ENCODE measurements around the gene ABCD3.

ABCD3 gene

GRCh38 chr1:94538243-94538827 lies 120.1 kb downstream of the ABCD3 start:
- no peaks in the 10 kb centered on the region for H3K27me3 ChIP-seq (ENCODE audit: insufficient read depth, low read depth, severe bottlenecking)
- H3K27ac ChIP-seq = no peak overlapping the region
- no peaks in the 10 kb centered on the region; the same call in none of the 2 replicates for H3K36me3 ChIP-seq

GRCh38 chr1:94539496-94539895 lies 121.3 kb downstream of the ABCD3 start:
- no peak overlapping the region for H3K27ac ChIP-seq
- no peaks in the 10 kb centered on the region for H3K9me3 ChIP-seq (ENCODE audit: severe bottlenecking)
- H3K4me3 ChIP-seq (ENCODE audit: low read depth, low read length) = no peak overlapping the region
- no peaks in the 10 kb centered on the region for H3K27me3 ChIP-seq (ENCODE audit: insufficient read depth, low read depth, severe bottlenecking)
- no peaks in the 10 kb centered on the region; the same call in none of the 2 replicates for H3K36me3 ChIP-seq
- no peak for DNase-seq
- TF ChIP-seq CTCF (IDR thresholded peaks at IDR 0.05; ENCODE audit: low read depth, low read length) = no peak

More at GRCh38 chr1:94538243-94538827, 120.1 kb downstream of the ABCD3 start:
- no peaks in the 10 kb centered on the region for H3K9me3 ChIP-seq (ENCODE audit: severe bottlenecking)
- no peak for DNase-seq
- TF ChIP-seq CTCF (IDR thresholded peaks at IDR 0.05; ENCODE audit: low read depth, low read length) = no peak
- no peak overlapping the region for H3K4me3 ChIP-seq (ENCODE audit: low read depth, low read length)

- Histone ChIP-seq H3K9me3 (ENCODE audit: severe bottlenecking) (no peaks in the 10 kb centered on the region), H3K27me3 (ENCODE audit: insufficient read depth, low read depth, severe bottlenecking) (no peaks in the 10 kb centered on the region), H3K4me3 (ENCODE audit: low read depth, low read length) (peak overlapping the region; percentile 89), H3K27ac (peak overlapping the region; percentile 75), H3K36me3 (no peaks in the 10 kb centered on the region; the same call in 1 of the 2 replicates)
- no peak for DNase-seq
- TF ChIP-seq CTCF (IDR thresholded peaks at IDR 0.05; ENCODE audit: low read depth, low read length) = no peak
Measured at GRCh38 chr1:94540440-94541245, 122.5 kb downstream of the ABCD3 start.

- H3K36me3 ChIP-seq = no peaks in the 10 kb centered on the region; the same call in 1 of the 2 replicates
- H3K27me3 ChIP-seq (ENCODE audit: insufficient read depth, low read depth, severe bottlenecking) = no peaks in the 10 kb centered on the region
- DNase-seq = peak; percentile 89
- peak; percentile 42 for TF ChIP-seq CTCF (IDR thresholded peaks at IDR 0.05; ENCODE audit: low read depth, low read length)
- H3K9me3 ChIP-seq (ENCODE audit: severe bottlenecking) = no peaks in the 10 kb centered on the region
- peak within 1 kb of the TSS; percentile 89 for H3K4me3 ChIP-seq (ENCODE audit: low read depth, low read length)
- H3K27ac ChIP-seq = peak within 1 kb of the TSS; percentile 75
Measured at GRCh38 chr1:94541246-94542087, 123.3 kb downstream of the ABCD3 start, which contains the start of gene F3. TSS of gene F3 (minus strand) at chr1:94541759. CDS start at chr1:94541636, 123 bp downstream.

GRCh38 chr1:94542088-94542870 lies 124.1 kb downstream of the ABCD3 start:
- Histone ChIP-seq H3K4me3 (ENCODE audit: low read depth, low read length) (peak overlapping the region; percentile 89), H3K36me3 (no peaks in the 10 kb centered on the region; the same call in 1 of the 2 replicates), H3K27ac (peak overlapping the region; percentile 53; the same call in 1 of the 2 replicates), H3K27me3 (ENCODE audit: insufficient read depth, low read depth, severe bottlenecking) (no peaks in the 10 kb centered on the region), H3K9me3 (ENCODE audit: severe bottlenecking) (no peaks in the 10 kb centered on the region)
- TF ChIP-seq CTCF (IDR thresholded peaks at IDR 0.05; ENCODE audit: low read depth, low read length) = no peak
- no peak for DNase-seq

All from WERI-Rb-1 (cell line).